ENCODE data around the gene ARRB2. TPM values are rescaled to one million over a fixed set of nuclear protein-coding genes. Genes with fewer than 3 reads are reported as not detected.
"Not testable (repeated sequence)": the region's sequence is repeated elsewhere in the genome, so short reads cannot be mapped to it uniquely, and the experiment has no call there.

Gene ARRB2
- total and polyA plus RNA-seq, 2 of the 8 experiments (the other 6 are each of a cell fraction or from before 2014, with no cell fraction given), result 72.4 to 101 TPM

DNA sequence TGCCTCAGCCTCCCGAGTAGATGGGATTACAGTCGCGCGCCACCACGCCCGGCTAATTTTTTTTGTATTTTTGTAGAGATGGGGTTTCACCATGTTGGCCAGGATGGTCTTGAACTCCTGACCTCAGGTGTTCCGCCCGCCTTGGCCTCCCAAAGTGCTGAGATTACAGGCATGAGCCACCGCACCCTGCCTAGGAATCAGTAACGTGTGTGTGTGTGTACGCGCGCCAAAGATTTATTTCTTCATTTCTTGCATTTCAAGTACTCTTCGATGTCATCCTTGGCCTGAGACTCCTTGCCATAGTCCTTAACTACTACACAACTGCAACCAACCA, 5.9 kb upstream of the ARRB2 start:
- H2BK15ac ChIP-seq (ENCODE audit: low read length); H3K79me1 ChIP-seq (ENCODE audit: low read depth, low read length); H3K4ac ChIP-seq (replicated peaks; ENCODE audit: insufficient read length, low read depth, low read length); H3K18ac ChIP-seq (ENCODE audit: extremely low read depth, low read length); FAIRE-seq; H4K5ac ChIP-seq (ENCODE audit: insufficient read length, low read depth, low read length); H3K27me3 ChIP-seq (replicated peaks in 1 of 4; ENCODE audit: control insufficient read depth in 3 of 4, extremely low read depth in 1 of 4, insufficient read depth in 3 of 4, low read length in 3 of 4); H3K36me3 ChIP-seq (ENCODE audit: control insufficient read depth in 2 of 4, insufficient read depth in 4 of 4, low read length in 3 of 4); H2BK120ac ChIP-seq (replicated peaks; ENCODE audit: low read depth, low read length); H3K23me2 ChIP-seq (ENCODE audit: low read depth, low read length); H3K9me3 ChIP-seq (ENCODE audit: insufficient read depth in 2 of 2, low read depth in 1 of 2, low read length in 1 of 2); H2BK20ac ChIP-seq (ENCODE audit: low read length); H2AFZ ChIP-seq (ENCODE audit: low read length); H3K14ac ChIP-seq (ENCODE audit: insufficient read length); H3K23ac ChIP-seq (ENCODE audit: insufficient read length); H3K56ac ChIP-seq (replicated peaks; ENCODE audit: insufficient read length, low read depth, low read length); DNase-seq (ENCODE audit: low read depth in 1 of 2, low spot score in 2 of 2); H4K91ac ChIP-seq (replicated peaks; ENCODE audit: insufficient read length, low read length); H3K27ac ChIP-seq (ENCODE audit: low read depth, low read length); H4K20me1 ChIP-seq (replicated peaks in 1 of 2; ENCODE audit: control insufficient read depth in 1 of 2, insufficient read depth in 2 of 2, low read length in 2 of 2): not testable (repeated sequence)
- Histone ChIP-seq H4K8ac (ENCODE audit: extremely low read depth, insufficient read depth, low read length) (0 out of 2 replicates have a peak overlapping the region, but pooled peaks have one; percentile 94), H2AK5ac (ENCODE audit: low read depth, low read length) (peak overlapping the region; percentile 84; the same call in 1 of the 2 replicates), H3K4me2 (ENCODE audit: insufficient read depth in 1 of 2, low read depth in 2 of 2, low read length in 2 of 2) (peak overlapping the region; percentile 77 to 87), H3K4me1 (replicated peaks in 1 of 4; ENCODE audit: control insufficient read depth in 3 of 4, insufficient read depth in 4 of 4, low read length in 3 of 4) (peaks cover 0 to 20% (median 10%) of the 10 kb centered on the region in 4 experiments; a peak in 6 of 7 replicates), H3K4me3 (ENCODE audit: extremely low read depth in 1 of 4, insufficient read depth in 2 of 4, low read depth in 3 of 4, low read length in 4 of 4) (peak overlapping the region in 3 of 4 experiments; percentile 91 to 97 (median 92); a peak in 7 of 8 replicates), H2BK12ac (ENCODE audit: low read depth, low read length) (peak overlapping the region; percentile 52; the same call in 1 of the 2 replicates), H2BK5ac (ENCODE audit: low read depth, low read length) (peak overlapping the region; percentile 40; the same call in 1 of the 2 replicates), H3K79me2 (ENCODE audit: control insufficient read depth in 1 of 2, insufficient read depth in 2 of 2, low read length in 2 of 2) (peaks cover 21 to 44% of the 10 kb centered on the region in 2 experiments), H3K9ac (replicated peaks in 1 of 4; ENCODE audit: extremely low read depth in 1 of 4, low read depth in 3 of 4, low read length in 3 of 4) (peak overlapping the region in 3 of 4 experiments; percentile 93 to 95 (median 94); a peak in 6 of 7 replicates)
- ChIA-PET CTCF (ENCODE audit: partially characterized antibody) (interaction anchor here (0.6 to 1.3 kb wide), 2 partner anchors 10 to 184 kb away, joined by 3 read pairs; no protein-coding TSS in a partner anchor), POLR2A (ENCODE audit: partially characterized antibody) (interaction anchor here (0.6 to 3.6 kb wide), 11 partner anchors 9 to 241 kb away, joined by 3 to 14 read pairs (median 5); partner anchors contain the start of genes C17orf107 and MED11)
- WGBS, 2 experiments (ENCODE audit: extremely low coverage in 1 of 2, insufficient coverage in 1 of 2, insufficient read length in 1 of 2, insufficient replicate concordance in 2 of 2, low coverage in 1 of 2, low lambda C conversion rate in 2 of 2, missing lambda C conversion rate in 1 of 2), result 80% methylated on average over 14 of the region's 14 CpGs; no CpG with 5 or more reads in 1 of the 2 experiments

All from H1 (cell line).